Trophoblast cell (in vitro differentiated cells and primary cell): ENCODE data around the gene FCRL4. TPM values are rescaled to one million over a fixed set of nuclear protein-coding genes. Genes with fewer than 3 reads are reported as not detected.

Experiments used
- DNase-seq, 2 donors: peaks; one replicate each; pipeline ENCODE4 v3.0.0-alpha.2; 2016
- H2AFZ ChIP-seq: 2 replicates; pipeline ENCODE4 v1.6.1; 2013; ENCODE audit warnings: low read length, moderate library complexity, mild to moderate bottlenecking; ENCODE audit not compliant: insufficient read depth, poor library complexity
- H2AK5ac ChIP-seq: 2 replicates; pipeline ENCODE4 v1.6.1; 2013; ENCODE audit warnings: mild to moderate bottlenecking, low read length
- H2BK120ac ChIP-seq: 2 replicates; pipeline ENCODE4 v1.6.1; 2013; ENCODE audit warnings: low read length, mild to moderate bottlenecking, moderate library complexity; ENCODE audit not compliant: insufficient read depth, poor library complexity
- H2BK12ac ChIP-seq: 2 replicates; pipeline ENCODE4 v1.6.1; 2013; ENCODE audit warnings: mild to moderate bottlenecking, low read length, moderate library complexity
- H2BK5ac ChIP-seq: 2 replicates; pipeline ENCODE4 v1.6.1; 2013; ENCODE audit warnings: low read length, low read depth, moderate library complexity, mild to moderate bottlenecking; ENCODE audit not compliant: poor library complexity
- H3K14ac ChIP-seq: 2 replicates; pipeline ENCODE4 v1.6.1; 2013; ENCODE audit warnings: mild to moderate bottlenecking, low read length
- H3K18ac ChIP-seq: 2 replicates; pipeline ENCODE4 v1.6.1; 2013; ENCODE audit warnings: mild to moderate bottlenecking, low read length
- H3K23ac ChIP-seq: 2 replicates; pipeline ENCODE4 v1.6.1; 2013; ENCODE audit warnings: low read length
- H3K27ac ChIP-seq: 2 replicates; pipeline ENCODE4 v1.5.1; 2013; ENCODE audit warnings: low read depth, mild to moderate bottlenecking, inconsistent platforms, low read length, moderate library complexity
- H3K27me3 ChIP-seq: 2 replicates; pipeline ENCODE4 v1.6.1; 2013; ENCODE audit warnings: inconsistent platforms, mild to moderate bottlenecking, low read length, moderate library complexity; ENCODE audit not compliant: insufficient read depth
- H3K36me3 ChIP-seq, 2 experiments: 1 replicate in 1 of 2; 2 replicates in 1 of 2; pipeline ENCODE4 v1.6.1; 2013; ENCODE audit warnings: low read length in 2 of 2, mild to moderate bottlenecking in 2 of 2, moderate library complexity in 1 of 2; ENCODE audit not compliant: insufficient read depth in 2 of 2, control insufficient read depth in 1 of 2
- H3K4ac ChIP-seq: 2 replicates; pipeline ENCODE4 v1.6.1; 2013; ENCODE audit warnings: low read depth, mild to moderate bottlenecking, low read length, moderate library complexity
- H3K4me1 ChIP-seq, 2 experiments: 1 replicate in 1 of 2; 2 replicates in 1 of 2; pipeline ENCODE4 v1.6.1; 2013; ENCODE audit warnings: low read length in 2 of 2, mild to moderate bottlenecking in 2 of 2, moderate library complexity in 1 of 2; ENCODE audit not compliant: insufficient read depth in 2 of 2, control insufficient read depth in 1 of 2
- H3K4me2 ChIP-seq: 2 replicates; pipeline ENCODE4 v1.6.1; 2013; ENCODE audit warnings: inconsistent platforms, mild to moderate bottlenecking, low read length, moderate library complexity
- H3K4me3 ChIP-seq: 2 replicates; pipeline ENCODE4 v1.5.1; 2013; ENCODE audit warnings: mild to moderate bottlenecking, low read depth, low read length, inconsistent platforms
- H3K79me1 ChIP-seq: one replicate; pipeline ENCODE4 v1.6.1; 2013; ENCODE audit warnings: low read length
- H3K79me2 ChIP-seq: 2 replicates; pipeline ENCODE4 v1.6.1; 2013; ENCODE audit warnings: low read length, mild to moderate bottlenecking; ENCODE audit not compliant: control insufficient read depth, insufficient read depth, poor library complexity
- H3K9ac ChIP-seq: 2 replicates; pipeline ENCODE4 v1.6.1; 2013; ENCODE audit warnings: mild to moderate bottlenecking, low read length
- H3K9me3 ChIP-seq: 2 replicates; pipeline ENCODE4 v1.6.1; 2013; ENCODE audit warnings: low read depth, mild to moderate bottlenecking, control low read depth, inconsistent platforms, low read length; ENCODE audit not compliant: insufficient read depth
- H4K12ac ChIP-seq: 2 replicates; pipeline ENCODE4 v1.6.1; 2013; ENCODE audit warnings: low read depth, mild to moderate bottlenecking, low read length, moderate library complexity
- H4K8ac ChIP-seq: 2 replicates; pipeline ENCODE4 v1.6.1; 2013; ENCODE audit warnings: low read depth, mild to moderate bottlenecking, low read length, moderate library complexity
- H4K91ac ChIP-seq: one replicate; pipeline ENCODE4 v1.6.1; 2013; ENCODE audit warnings: low read depth, mild to moderate bottlenecking, low read length, moderate library complexity
- WGBS: extraction: QIAGEN DNeasy Blood & Tissue Kit; methylation state at CpG from one replicate; pipeline ENCODE4 v1.1.7; 2013; ENCODE audit warnings: missing lambda C conversion rate; ENCODE audit not compliant: insufficient read length, insufficient coverage; ENCODE audit errors: extremely low coverage; 5-methylcytosine and 5-hydroxymethylcytosine counted together
- polyA plus RNA-seq: library from polyadenylated mRNA; stranded (reverse); fragments of 200-250 nt; gene quantifications from 2 replicates; pipeline ENCODE4 v1.2.3, GENCODE V29; 2013

Gene FCRL4
- polyA plus RNA-seq = not detected in 2 replicates

- Histone ChIP-seq H3K4me2 (no peak within 1 kb of the TSS), H3K27ac (no peak within 1 kb of the TSS), H3K27me3 (no peaks in the 10 kb centered on the region), H3K79me2 (no peaks in the 10 kb centered on the region), H3K18ac (no peak within 1 kb of the TSS), H3K4me3 (no peak within 1 kb of the TSS), H3K9me3 (no peaks in the 10 kb centered on the region), H2BK5ac (no peak within 1 kb of the TSS), H4K12ac (no peak within 1 kb of the TSS), H3K36me3 (no peaks in the 10 kb centered on the region), H3K14ac (no peak within 1 kb of the TSS), H3K79me1 (no peaks in the 10 kb centered on the region), H3K4ac (no peak within 1 kb of the TSS), H3K4me1 (no peaks in the 10 kb centered on the region), H4K91ac (no peak within 1 kb of the TSS), H3K23ac (no peak within 1 kb of the TSS), H4K8ac (no peak within 1 kb of the TSS), H2AK5ac (no peak within 1 kb of the TSS), H2BK120ac (no peak within 1 kb of the TSS), H3K9ac (no peak within 1 kb of the TSS), H2BK12ac (no peak within 1 kb of the TSS), H2AFZ (no peak within 1 kb of the TSS)
- WGBS = no CpG with 5 or more reads among the region's 2 CpGs
- no peak for DNase-seq
Observed at GRCh38 chr1:157597959-157598667, at the start of gene FCRL4. Gene FCRL4, minus strand, starts transcription at chr1:157598085. Its CDS starts 141 bp downstream, at chr1:157597944.

GRCh38 chr1:157646144-157646543 lies 48.3 kb upstream of the FCRL4 start:
- Histone ChIP-seq H3K9me3 (no peaks in the 10 kb centered on the region), H3K14ac (no peak overlapping the region), H3K4me3 (no peak overlapping the region), H3K27ac (no peak overlapping the region), H2BK120ac (no peak overlapping the region), H3K4me1 (no peaks in the 10 kb centered on the region), H2AK5ac (no peak overlapping the region), H3K79me1 (no peaks in the 10 kb centered on the region), H4K8ac (no peak overlapping the region), H4K12ac (no peak overlapping the region), H2BK5ac (no peak overlapping the region), H2BK12ac (no peak overlapping the region), H3K4ac (no peak overlapping the region), H3K27me3 (no peaks in the 10 kb centered on the region), H3K36me3 (no peaks in the 10 kb centered on the region), H3K4me2 (no peak overlapping the region), H3K79me2 (no peaks in the 10 kb centered on the region), H4K91ac (no peak overlapping the region), H3K23ac (no peak overlapping the region), H3K9ac (no peak overlapping the region), H2AFZ (no peak overlapping the region), H3K18ac (no peak overlapping the region)
- no peak for DNase-seq

- Histone ChIP-seq H3K23ac (no peak overlapping the region), H3K4ac (no peak overlapping the region), H3K27ac (no peak overlapping the region), H2BK120ac (no peak overlapping the region), H3K4me2 (no peak overlapping the region), H4K91ac (no peak overlapping the region), H3K27me3 (no peaks in the 10 kb centered on the region), H3K9me3 (no peaks in the 10 kb centered on the region), H4K12ac (no peak overlapping the region), H3K36me3 (no peaks in the 10 kb centered on the region), H3K4me3 (no peak overlapping the region), H3K18ac (no peak overlapping the region), H3K14ac (no peak overlapping the region), H2AFZ (no peak overlapping the region), H4K8ac (no peak overlapping the region), H2BK5ac (no peak overlapping the region), H3K79me1 (no peaks in the 10 kb centered on the region), H3K4me1 (no peaks in the 10 kb centered on the region), H2BK12ac (no peak overlapping the region), H3K79me2 (no peaks in the 10 kb centered on the region), H2AK5ac (no peak overlapping the region), H3K9ac (no peak overlapping the region)
- no peak for DNase-seq
- no CpG with 5 or more reads among the region's 2 CpGs for WGBS
Observed at GRCh38 chr1:157641177-157641576, 43.3 kb upstream of the FCRL4 start.

DNA sequence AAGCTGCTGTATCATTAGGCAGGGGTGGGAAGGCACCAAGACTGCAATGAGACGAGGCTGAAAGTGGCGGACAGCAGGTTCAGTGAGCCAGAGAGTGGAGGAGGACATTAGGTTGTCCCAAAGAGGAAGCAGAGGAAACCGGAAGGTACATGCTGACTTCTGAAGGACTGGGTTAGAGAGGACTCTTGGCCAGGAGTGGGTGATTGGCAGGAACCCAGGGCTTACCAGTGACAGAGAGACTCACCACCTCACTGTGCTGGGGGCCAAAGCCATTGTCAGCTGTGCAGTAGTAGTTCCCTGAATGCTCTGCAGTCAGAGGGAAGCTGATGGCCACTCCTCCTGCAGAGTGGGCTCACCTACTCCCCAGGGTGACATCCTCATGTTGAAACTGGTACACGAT lies 41.9 kb upstream of the FCRL4 start:
- Histone ChIP-seq H3K79me2 (no peaks in the 10 kb centered on the region), H3K9ac (no peak overlapping the region), H4K12ac (no peak overlapping the region), H2AFZ (no peak overlapping the region), H3K36me3 (no peaks in the 10 kb centered on the region), H2BK120ac (no peak overlapping the region), H2AK5ac (no peak overlapping the region), H3K27ac (no peak overlapping the region), H3K14ac (no peak overlapping the region), H3K9me3 (no peaks in the 10 kb centered on the region), H3K23ac (no peak overlapping the region), H3K4ac (no peak overlapping the region), H4K91ac (no peak overlapping the region), H3K4me3 (no peak overlapping the region), H2BK5ac (no peak overlapping the region), H3K18ac (no peak overlapping the region), H3K4me1 (no peaks in the 10 kb centered on the region), H3K79me1 (no peaks in the 10 kb centered on the region), H3K4me2 (no peak overlapping the region), H3K27me3 (no peaks in the 10 kb centered on the region), H2BK12ac (no peak overlapping the region), H4K8ac (no peak overlapping the region)
- no peak for DNase-seq
- no CpG with 5 or more reads among the region's 4 CpGs for WGBS
